K562 (cell line): ENCODE results near the gene PLEKHA5. TPM values are rescaled to one million over a fixed set of nuclear protein-coding genes. Genes with fewer than 3 reads are reported as not detected.

Source experiments
- CBX1 ChIP-seq: sonication (generic); IDR thresholded peaks from 2 replicates; pipeline ENCODE4 v1.6.1; 2016; ENCODE audit warnings: antibody characterized with exemption, low read depth, mild to moderate bottlenecking
- DEAF1 ChIP-seq: fragments of 450-650 bp; formaldehyde crosslinking; IDR thresholded peaks from 2 replicates; pipeline ENCODE4 v1.4.0; 2020; ENCODE audit warnings: mild to moderate bottlenecking, moderate library complexity
- DMBX1 ChIP-seq: fragments of 250-450 bp; sonication (Bioruptor Pico); IDR thresholded peaks from 2 replicates; pipeline ENCODE4 v1.8.0; 2022; ENCODE audit warnings: inconsistent platforms, mild to moderate bottlenecking, moderate library complexity, borderline replicate concordance
- FOXK2 ChIP-seq, 2 experiments: fragments of 450-650 bp; IDR thresholded peaks in 1 of 2; conservative IDR thresholded peaks in 1 of 2; 2 replicates each; pipeline ENCODE4 v1.6.1; 2016; ENCODE audit warnings: low read depth in 2 of 2, mild to moderate bottlenecking in 1 of 2
- KLF16 ChIP-seq: IDR thresholded peaks from 2 replicates; pipeline ENCODE4 v1.6.1; 2016; ENCODE audit warnings: antibody characterized with exemption
- MEF2D ChIP-seq: conservative IDR thresholded peaks from 2 replicates; pipeline ENCODE4 v1.6.1; 2016; ENCODE audit warnings: low read depth, missing genetic modification characterization, missing compliant biosample characterization
- NR2C1 ChIP-seq, 2 experiments: fragments of 450-650 bp; IDR thresholded peaks; 2 replicates each; pipeline ENCODE4 v1.6.1; 2017; ENCODE audit warnings: mild to moderate bottlenecking in 2 of 2, antibody characterized with exemption in 1 of 2, inconsistent platforms in 1 of 2, missing compliant biosample characterization in 1 of 2, missing genetic modification characterization in 1 of 2
- RAD21 ChIP-seq, 2 experiments: fragments of 250-450 bp in 1 of 2; fragments of 450-650 bp in 1 of 2; sonication (Bioruptor Pico) in 1 of 2; formaldehyde crosslinking in 1 of 2; IDR thresholded peaks in 1 of 2; conservative IDR thresholded peaks in 1 of 2; 2 replicates each; pipeline versions ENCODE4 v1.4.0 to v1.8.0; 2020 to 2022; ENCODE audit warnings: mild to moderate bottlenecking in 2 of 2, moderate library complexity in 1 of 2
- WHSC1 ChIP-seq: IDR thresholded peaks from one replicate; pipeline ENCODE4 v1.6.1; 2012; ENCODE audit warnings: low read length, control low read depth, inconsistent platforms
- ZNF239 ChIP-seq: fragments of 250-450 bp; sonication (Bioruptor Pico); IDR thresholded peaks from 2 replicates; pipeline ENCODE4 v1.4.0; 2020; ENCODE audit warnings: mild to moderate bottlenecking
- ZNF589 ChIP-seq: fragments of 200-800 bp; sonication (Bioruptor generic); IDR thresholded peaks from 2 replicates; pipeline ENCODE4 v1.6.1; 2016; ENCODE audit warnings: low read depth, missing genetic modification characterization, missing compliant biosample characterization
- polyA plus RNA-seq, 8 experiments: library from polyadenylated mRNA; depleted of rRNA in 4 of 8; stranded (reverse) in 5 of 8; unstranded in 3 of 8; fragments of >200 nt; fragmentation: Nextera tagmentation in 2 of 8; fragmentation: Illumina TruSeq in 1 of 8; extraction: Ambion mirVana in 2 of 8; extraction: Trizol in 1 of 8; gene quantifications; 2 replicates each; pipeline versions ENCODE4 v1.2.1 to v1.2.3, GENCODE V29; 2011 to 2014; ENCODE audit warnings: inconsistent platforms in 1 of 8, missing spikeins in 1 of 8
- total RNA-seq, 7 experiments: library from RNA; depleted of rRNA in 6 of 7; stranded (reverse); fragments of >200 nt in 6 of 7; fragmentation: Illumina TruSeq in 2 of 7; extraction: Trizol in 2 of 7; gene quantifications; 2 replicates each; pipeline versions ENCODE4 v1.2.1 to v1.2.3, GENCODE V29; 2011 to 2021; ENCODE audit warnings: low replicate concordance in 1 of 7

Gene PLEKHA5
- total and polyA plus RNA-seq, 9 of the 15 experiments (the other 6 are each of a cell fraction or from before 2014, with no cell fraction given), result 7.2 to 26.2 (median 17.4) TPM

GRCh38 chr12:19186722-19187661 is 57.5 kb downstream of the PLEKHA5 start (continued):
- TF ChIP-seq ZNF239 (CRISPR knock-in tag) (no peak), MEF2D (no peak), DMBX1 (CRISPR knock-in tag) (0 out of 2 replicates have a peak, but pooled peaks have one; percentile 23), NR2C1 (IDR thresholded peaks at IDR 0.05) (no peak), NR2C1 (tag; IDR thresholded peaks at IDR 0.05) (0 out of 2 replicates have a peak, but pooled peaks have one; percentile 19), KLF16 (no peak), WHSC1 (no peak), CBX1 (no peak), RAD21 (CRISPR knock-in tag; conservative IDR thresholded peaks at IDR 0.05 in 1 of 2, IDR thresholded peaks at IDR 0.05 in 1 of 2) (peak; percentile 52 to 73), DEAF1 (CRISPR knock-in tag) (peak; percentile 37; the same call in 1 of the 2 replicates), ZNF589 (CRISPR knock-in tag) (0 out of 2 replicates have a peak, but pooled peaks have one; percentile 51), FOXK2 (conservative IDR thresholded peaks at IDR 0.05 in 1 of 2, IDR thresholded peaks at IDR 0.05 in 1 of 2; ENCODE audit: low read depth in 2 of 2) (0 out of 4 replicates have a peak, but pooled peaks of 1 of the 2 experiments have one; percentile 19)
